ENCODE measurements around the gene SUN1.

GRCh38 chr7:879706-880105 lies 47.4 kb downstream of the SUN1 start:
- TF ChIP-seq GTF2F1 (IDR thresholded peaks at IDR 0.05; ENCODE audit: borderline replicate concordance, low read depth, low read length): no peak
- TF ChIP-seq CBX8 (IDR thresholded peaks at IDR 0.05; ENCODE audit: borderline replicate concordance, low read depth, low read length): no peak
- no peak for TF ChIP-seq POLR2A (IDR thresholded peaks at IDR 0.05; ENCODE audit: control extremely low read depth in 1 of 2, low read depth in 2 of 2, low read length in 2 of 2)
- TF ChIP-seq TCF12 (IDR thresholded peaks at IDR 0.05; ENCODE audit: low read depth, low read length): no peak
- TF ChIP-seq CTCF (IDR thresholded peaks at IDR 0.05; ENCODE audit: control extremely low read depth in 1 of 3, insufficient read depth in 1 of 3, low read depth in 1 of 3, low read length in 3 of 3): no peak
- TF ChIP-seq RBBP5 (IDR thresholded peaks at IDR 0.05; ENCODE audit: borderline replicate concordance, low read depth, low read length): no peak
- no peak for TF ChIP-seq RFX5 (IDR thresholded peaks at IDR 0.05; ENCODE audit: borderline replicate concordance, low read depth, low read length)
- TF ChIP-seq POLR2AphosphoS5 (IDR thresholded peaks at IDR 0.05; ENCODE audit: low read depth, low read length): no peak
- no peak for TF ChIP-seq SIN3A (conservative IDR thresholded peaks at IDR 0.05 in 1 of 2, IDR thresholded peaks at IDR 0.05 in 1 of 2; ENCODE audit: low read depth in 1 of 2, low read length in 2 of 2)
- no peak for TF ChIP-seq TAF1 (IDR thresholded peaks at IDR 0.05; ENCODE audit: low read depth, low read length)
